Fibroblast of villous mesenchyme (primary cell): ENCODE results near the gene BAMBI. TPM values are rescaled to one million over a fixed set of nuclear protein-coding genes. Genes with fewer than 3 reads are reported as not detected.

Source experiments
- DNase-seq: peaks from one replicate; pipeline ENCODE4 v3.0.0-alpha.2; 2010; ENCODE audit warnings: low read depth
- H3K4me3 ChIP-seq: 2 replicates; pipeline ENCODE4 v1.5.1; 2011; ENCODE audit warnings: low read depth, mild to moderate bottlenecking, low read length
- CTCF ChIP-seq: IDR thresholded peaks from 2 replicates; pipeline ENCODE4 v1.5.1; 2012; ENCODE audit warnings: low read depth, mild to moderate bottlenecking, low read length; ENCODE audit not compliant: insufficient read depth
- total RNA-seq: library from RNA; depleted of rRNA; stranded (reverse); fragments of >200 nt; gene quantifications from 2 replicates; pipeline ENCODE4 v1.2.3, GENCODE V29; 2012

The BAMBI gene
- total RNA-seq, 1 donor = 25.9 TPM

- TF ChIP-seq CTCF = no peak
- peak overlapping the region; percentile 66 for H3K4me3 ChIP-seq
- DNase-seq = no peak
Measured at GRCh38 chr10:28676326-28676967, 874 bp upstream of the BAMBI start.

GRCh38 chr10:28677888-28678686, 766 bp downstream of the BAMBI start:
- DNase-seq = no peak
- no peak for TF ChIP-seq CTCF
- peak overlapping the region; percentile 76 for H3K4me3 ChIP-seq

GRCh38 chr10:28678687-28679457, 1.6 kb downstream of the BAMBI start:
- TF ChIP-seq CTCF = no peak
- peak; percentile 41 for DNase-seq
- H3K4me3 ChIP-seq = peak overlapping the region; percentile 76

- peak; percentile 36 for DNase-seq
- peak overlapping the region; percentile 76 for H3K4me3 ChIP-seq
- TF ChIP-seq CTCF = peak; percentile 38
Measured at GRCh38 chr10:28679581-28680357, 2.4 kb downstream of the BAMBI start.

- no peak for TF ChIP-seq CTCF
- peak overlapping the region; percentile 76 for H3K4me3 ChIP-seq
- no peak for DNase-seq
Measured at GRCh38 chr10:28680358-28680752, 3.0 kb downstream of the BAMBI start.

GRCh38 chr10:28681291-28681763, 4.0 kb downstream of the BAMBI start:
- TF ChIP-seq CTCF = no peak
- DNase-seq = no peak
- H3K4me3 ChIP-seq = peak overlapping the region; percentile 76
